HG02610 (cell line): ENCODE measurements around the gene HSD17B12.

ENCODE experiments used
- ATAC-seq: cut with Tn5 transposase; IDR thresholded peaks from one replicate; pipeline ENCODE4 v1.9.1; 2021; ENCODE audit warnings: mild to moderate bottlenecking, moderate library complexity; ENCODE audit not compliant: unreplicated experiment

Gene HSD17B12

GRCh38 chr11:43797337-43797736 is 116.8 kb downstream of the HSD17B12 start:
- peak; percentile 45 for ATAC-seq

GRCh38 chr11:43797866-43798265 is 117.3 kb downstream of the HSD17B12 start:
- no peak for ATAC-seq

GRCh38 chr11:43802509-43802908 is 122.0 kb downstream of the HSD17B12 start:
- no peak for ATAC-seq

- ATAC-seq: no peak
Observed at GRCh38 chr11:43803766-43804165, 123.2 kb downstream of the HSD17B12 start.

- no peak for ATAC-seq
Observed at GRCh38 chr11:43806976-43807375, 126.4 kb downstream of the HSD17B12 start.

GRCh38 chr11:43810929-43811596 is 130.5 kb downstream of the HSD17B12 start:
- no peak for ATAC-seq

GRCh38 chr11:43812471-43812870 is 131.9 kb downstream of the HSD17B12 start:
- no peak for ATAC-seq

- ATAC-seq: no peak
Observed at GRCh38 chr11:43818220-43818619, 137.7 kb downstream of the HSD17B12 start.

GRCh38 chr11:43819926-43820325 is 139.4 kb downstream of the HSD17B12 start:
- ATAC-seq: peak; percentile 77

GRCh38 chr11:43823316-43823715 is 142.8 kb downstream of the HSD17B12 start:
- ATAC-seq: no peak

- no peak for ATAC-seq
Observed at GRCh38 chr11:43823851-43824250, 143.3 kb downstream of the HSD17B12 start.

GRCh38 chr11:43825217-43825816 is 144.8 kb downstream of the HSD17B12 start:
- ATAC-seq: no peak

GRCh38 chr11:43830928-43831440 is 150.4 kb downstream of the HSD17B12 start:
- peak; percentile 73 for ATAC-seq

GRCh38 chr11:43832536-43832935 is 152.0 kb downstream of the HSD17B12 start:
- ATAC-seq: no peak

GRCh38 chr11:43833657-43834073 is 153.1 kb downstream of the HSD17B12 start:
- ATAC-seq: no peak

- no peak for ATAC-seq
Observed at GRCh38 chr11:43834286-43834685, 153.7 kb downstream of the HSD17B12 start.

- no peak for ATAC-seq
Observed at GRCh38 chr11:43835104-43835503, 154.6 kb downstream of the HSD17B12 start.

- peak; percentile 55 for ATAC-seq
Observed at GRCh38 chr11:43837879-43838278, 157.3 kb downstream of the HSD17B12 start.

GRCh38 chr11:43842021-43842420 is 161.5 kb downstream of the HSD17B12 start:
- ATAC-seq: no peak

GRCh38 chr11:43845816-43846215 is 165.3 kb downstream of the HSD17B12 start:
- no peak for ATAC-seq

- ATAC-seq: peak; percentile 78
Observed at GRCh38 chr11:43852057-43852636, 171.6 kb downstream of the HSD17B12 start.

- ATAC-seq: no peak
Observed at GRCh38 chr11:43853781-43854180, 173.2 kb downstream of the HSD17B12 start.
